ENCODE data around the gene DNAH11. TPM values are rescaled to one million over a fixed set of nuclear protein-coding genes. Genes with fewer than 3 reads are reported as not detected.
"Not testable (repeated sequence)": the region's sequence is repeated elsewhere in the genome, so short reads cannot be mapped to it uniquely, and the experiment has no call there.

Gene DNAH11
- total RNA-seq, 1 donor from 2014 or later, result 11.1 TPM

DNA sequence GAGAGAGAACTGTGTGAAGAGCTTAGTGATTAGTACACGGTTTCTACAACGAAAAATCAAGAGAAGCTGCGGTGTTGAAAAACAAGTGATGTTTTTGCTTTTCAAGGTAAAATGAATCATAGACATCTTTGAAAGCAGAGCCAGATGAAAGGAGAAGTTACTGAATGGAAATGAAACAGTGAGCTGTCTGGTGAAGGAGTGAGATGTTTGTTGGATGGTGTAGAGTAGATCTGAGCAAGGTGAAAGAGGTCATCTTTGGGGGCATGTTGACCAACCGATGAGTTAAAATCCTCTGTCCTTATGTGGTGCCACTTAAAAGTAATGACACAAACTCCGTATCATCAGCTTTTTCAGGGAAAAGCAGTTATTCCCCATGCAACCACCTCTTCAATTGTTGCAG lies 225.4 kb downstream of the DNAH11 start:
- no peak for DNase-seq (ENCODE audit: low spot score)

GRCh38 chr7:21771266-21771665 lies 228.4 kb downstream of the DNAH11 start:
- DNase-seq (ENCODE audit: low spot score), result no peak

DNA sequence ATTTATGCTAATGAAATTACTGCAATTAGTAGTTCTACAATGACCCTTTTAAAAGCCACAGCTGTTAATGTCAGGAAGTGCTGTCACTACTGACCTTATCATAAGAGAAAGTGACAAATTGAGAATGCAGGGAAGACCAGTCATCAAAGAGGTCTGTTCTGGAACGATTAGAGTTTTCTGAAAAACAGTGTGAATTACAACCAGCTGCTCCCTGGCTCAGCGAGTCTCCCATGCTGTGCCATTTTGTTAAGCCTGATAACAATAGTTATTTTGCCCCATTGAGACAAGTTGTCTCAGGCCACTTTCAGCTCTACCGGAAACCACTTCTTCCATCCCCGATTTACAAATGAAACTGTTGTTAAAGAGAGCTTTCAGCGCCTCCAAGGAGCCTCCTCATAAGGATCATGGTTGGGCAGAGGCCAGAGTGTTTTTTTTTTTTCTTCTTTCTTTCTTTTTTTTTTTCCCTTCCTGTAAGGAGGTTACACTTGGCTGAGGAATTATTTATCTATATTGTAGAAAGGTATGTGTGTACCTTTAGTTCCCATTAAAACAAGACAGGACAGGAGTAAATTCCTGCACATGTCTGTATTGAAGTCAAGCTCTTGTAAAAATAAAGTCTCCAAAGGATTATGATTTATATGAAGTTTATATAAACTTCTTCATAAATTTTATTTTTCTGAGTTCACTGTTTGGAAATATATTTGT lies 229.2 kb downstream of the DNAH11 start:
- DNase-seq (ENCODE audit: low spot score), result peak; percentile 24

DNA sequence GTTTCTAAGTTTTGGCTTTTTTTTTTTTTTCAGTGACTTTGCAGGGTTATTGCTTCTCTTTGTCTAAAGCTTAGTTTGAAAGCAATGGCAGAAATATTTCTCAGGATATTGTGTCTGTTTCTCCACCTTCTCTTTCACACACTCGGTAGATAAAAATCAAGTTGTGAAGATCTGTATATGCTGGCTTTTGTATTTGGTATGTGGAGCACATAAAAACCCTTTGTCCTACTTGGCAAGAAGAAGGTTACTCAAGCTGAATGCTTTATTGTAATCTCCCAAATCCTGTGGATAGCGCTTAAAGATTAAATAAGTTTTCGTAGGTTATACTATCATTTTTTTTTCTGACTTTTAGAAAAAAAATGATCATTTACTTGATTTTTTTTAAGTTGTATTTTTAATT lies 230.5 kb downstream of the DNAH11 start:
- no peak for DNase-seq (ENCODE audit: low spot score)

GRCh38 chr7:21777921-21778320 lies 235.1 kb downstream of the DNAH11 start:
- no peak for DNase-seq (ENCODE audit: low spot score)

DNA sequence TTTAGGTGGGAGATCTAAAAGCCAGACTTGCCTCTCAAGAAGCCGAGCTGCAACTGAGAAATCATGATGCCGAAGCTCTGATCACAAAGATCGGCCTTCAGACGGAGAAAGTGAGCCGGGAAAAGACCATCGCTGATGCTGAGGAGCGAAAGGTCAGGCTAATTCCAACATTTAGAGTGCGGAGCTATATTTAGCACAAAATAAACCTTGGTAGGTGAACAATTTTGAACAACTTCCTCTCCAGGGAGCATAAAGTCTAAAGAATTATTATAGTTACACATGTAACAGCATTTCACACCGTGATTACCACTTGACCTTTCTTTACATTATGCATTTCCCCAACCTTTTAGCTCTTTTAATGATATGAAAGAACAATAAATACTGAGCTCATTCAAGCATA lies 236.1 kb downstream of the DNAH11 start:
- no peak for DNase-seq (ENCODE audit: low spot score)

DNA sequence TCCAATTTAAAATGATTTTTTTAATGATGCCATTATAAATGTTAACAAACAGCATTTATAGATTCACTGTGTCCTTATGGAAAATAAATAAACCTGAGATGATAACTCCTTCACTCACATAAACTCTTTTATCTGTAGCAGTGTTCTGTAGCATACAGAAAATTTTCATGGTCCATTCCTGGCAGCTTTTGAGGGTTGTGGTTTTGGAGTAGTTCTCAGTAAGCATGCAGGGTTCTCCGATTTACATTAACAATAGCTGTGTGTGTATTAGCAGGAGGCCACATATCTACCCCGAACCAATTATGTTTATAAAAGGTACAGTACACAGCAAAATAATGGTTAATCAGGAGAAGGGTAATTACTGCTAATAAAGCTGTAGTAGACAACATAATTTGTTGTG lies 240.2 kb downstream of the DNAH11 start:
- DNase-seq (ENCODE audit: low spot score), result no peak

DNA sequence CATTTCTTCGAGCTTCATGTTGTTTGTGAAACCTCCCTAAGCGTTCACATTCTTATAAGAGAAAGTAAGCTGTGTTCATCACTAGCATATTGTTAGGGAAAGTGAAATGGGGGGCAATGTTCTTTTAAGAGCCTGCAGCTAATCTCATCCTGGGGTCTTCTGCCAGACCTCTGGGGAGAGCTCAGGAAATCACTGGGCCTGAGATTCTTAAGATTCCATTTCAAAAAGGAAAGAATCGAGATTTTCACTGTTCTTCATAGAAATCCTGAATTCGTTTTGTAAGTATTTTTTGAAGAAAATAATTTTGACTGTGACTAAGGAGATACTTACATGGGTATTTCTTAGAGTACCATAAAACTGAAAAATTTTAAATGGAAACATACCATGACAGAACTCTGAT lies 242.2 kb downstream of the DNAH11 start:
- no peak for DNase-seq (ENCODE audit: low spot score)

DNA sequence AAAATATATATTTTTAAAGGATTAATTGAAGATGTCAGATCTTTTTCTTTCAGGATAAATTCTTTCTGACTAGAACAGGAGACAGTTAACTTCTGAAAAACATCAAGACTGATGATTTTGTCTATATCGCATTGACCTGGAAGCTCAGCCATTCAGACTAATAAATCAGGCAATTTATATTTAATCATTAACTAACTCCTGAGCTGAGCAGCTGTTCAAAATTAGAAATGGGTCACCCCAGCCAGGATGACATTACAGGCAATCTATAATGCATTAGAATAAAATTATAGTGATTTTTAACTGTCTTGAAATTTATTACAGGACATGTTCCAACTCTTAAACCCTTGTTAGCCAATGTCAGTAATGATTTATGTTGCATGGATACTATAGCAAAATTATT lies 263.0 kb downstream of the DNAH11 start:
- DNase-seq (ENCODE audit: low spot score), result no peak

DNA sequence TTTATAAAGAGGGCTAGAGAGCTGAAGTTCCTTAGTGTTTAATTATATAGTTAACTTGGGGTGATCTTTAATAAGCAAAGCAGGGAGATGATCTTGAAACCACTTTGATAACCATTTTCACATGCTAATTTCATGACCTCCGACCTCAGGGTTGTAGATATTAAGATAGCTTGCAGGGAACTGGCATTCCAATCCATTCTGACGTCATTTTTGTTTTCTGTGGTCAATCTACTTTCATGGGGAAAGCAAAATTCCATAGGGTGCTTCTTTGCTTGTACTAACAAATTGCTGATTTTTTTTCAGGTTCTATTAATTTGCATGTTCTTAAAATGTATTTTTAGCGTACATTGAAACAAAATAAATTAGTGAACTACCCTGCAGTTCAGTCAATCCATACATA lies 263.5 kb downstream of the DNAH11 start:
- DNase-seq (ENCODE audit: low spot score), result no peak

GRCh38 chr7:21819048-21819447 lies 276.2 kb downstream of the DNAH11 start:
- DNase-seq (ENCODE audit: low spot score), result no peak

DNA sequence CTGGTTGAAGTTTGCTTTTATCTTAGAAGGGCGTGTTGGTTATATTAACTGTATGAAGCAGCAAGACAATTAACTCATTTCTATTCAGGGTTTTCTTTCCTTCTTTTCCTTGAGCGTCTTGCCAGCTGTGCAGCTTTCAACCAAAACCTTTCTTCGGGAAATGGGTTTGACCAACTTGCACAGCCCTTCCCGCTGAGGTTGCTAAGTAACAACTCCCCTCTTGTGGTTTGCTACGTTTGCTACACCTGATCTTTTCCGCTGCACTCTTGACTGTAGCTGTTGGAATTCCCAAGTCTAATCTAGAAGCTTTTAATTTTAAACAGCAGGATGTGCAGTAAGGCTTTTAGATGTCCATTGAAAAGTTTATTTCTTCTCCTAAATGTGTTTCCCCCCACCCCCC lies 286.0 kb downstream of the DNAH11 start:
- no peak for DNase-seq (ENCODE audit: low spot score)

DNA sequence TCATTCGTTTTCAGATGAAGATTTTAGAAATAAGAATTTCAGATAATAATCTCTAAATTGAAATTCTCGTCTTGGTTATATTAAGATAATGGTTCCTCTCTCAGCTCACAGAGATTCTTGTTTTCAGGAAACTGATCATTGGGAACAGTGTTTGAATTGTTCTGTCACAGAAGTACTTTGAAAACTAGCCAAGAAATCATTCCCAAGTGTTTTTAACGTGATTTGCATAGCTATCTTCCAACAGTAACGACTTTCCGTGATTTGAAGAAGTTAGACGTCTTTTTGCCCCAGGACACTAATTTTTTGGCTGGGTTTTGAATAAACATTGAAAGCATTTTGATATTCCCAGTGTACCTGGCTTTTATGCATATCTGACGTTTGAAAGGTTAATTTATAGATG lies 286.9 kb downstream of the DNAH11 start:
- no peak for DNase-seq (ENCODE audit: low spot score)

DNA sequence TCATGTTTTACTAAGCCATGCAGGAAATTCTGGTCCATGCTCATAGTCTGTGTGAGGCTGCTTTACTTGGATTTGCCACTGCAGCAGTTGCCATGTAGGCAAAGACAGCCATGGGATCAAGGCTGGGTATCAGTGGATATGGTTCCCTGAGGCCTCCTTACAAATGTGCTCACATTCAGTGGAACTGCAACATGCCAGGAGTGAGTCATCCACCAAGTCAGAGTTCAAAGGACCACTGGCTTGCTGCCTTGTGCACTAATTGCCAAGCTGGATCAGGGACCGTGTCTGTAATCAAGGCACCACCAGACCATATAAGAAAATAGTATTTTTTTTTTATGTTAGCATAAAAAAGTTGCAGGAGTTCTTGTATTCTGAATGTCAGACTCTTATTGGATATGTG lies 301.9 kb downstream of the DNAH11 start:
- no peak for DNase-seq (ENCODE audit: low spot score)

- DNase-seq (ENCODE audit: low spot score), result no peak
Observed at GRCh38 chr7:21850531-21851285, 307.9 kb downstream of the DNAH11 start.

GRCh38 chr7:21851559-21851967 lies 308.7 kb downstream of the DNAH11 start:
- no peak for DNase-seq (ENCODE audit: low spot score)

- DNase-seq (ENCODE audit: low spot score), result not testable (repeated sequence)
Observed at GRCh38 chr7:21865631-21866204, 322.9 kb downstream of the DNAH11 start.

DNA sequence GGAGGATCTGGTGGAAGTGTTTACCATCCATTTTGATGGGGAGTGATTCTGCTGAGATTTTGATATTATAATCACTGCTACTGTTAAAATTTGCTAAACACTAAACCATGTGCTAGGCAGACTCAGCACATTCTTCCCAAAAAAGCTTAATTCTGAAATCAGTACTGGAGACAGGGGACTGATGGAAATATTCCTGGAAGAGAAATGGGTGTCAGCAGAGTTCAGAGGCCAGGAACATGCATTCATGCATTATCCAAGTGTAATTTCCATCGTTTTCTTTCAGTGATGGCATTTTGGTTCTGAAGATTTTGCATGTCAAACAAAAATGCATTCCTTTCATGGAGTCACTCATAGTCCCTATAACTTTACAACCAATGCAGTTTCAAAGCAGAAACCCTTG lies 323.9 kb downstream of the DNAH11 start:
- DNase-seq (ENCODE audit: low spot score), result no peak

GRCh38 chr7:21867226-21867625 lies 324.4 kb downstream of the DNAH11 start:
- DNase-seq (ENCODE audit: low spot score), result no peak

DNA sequence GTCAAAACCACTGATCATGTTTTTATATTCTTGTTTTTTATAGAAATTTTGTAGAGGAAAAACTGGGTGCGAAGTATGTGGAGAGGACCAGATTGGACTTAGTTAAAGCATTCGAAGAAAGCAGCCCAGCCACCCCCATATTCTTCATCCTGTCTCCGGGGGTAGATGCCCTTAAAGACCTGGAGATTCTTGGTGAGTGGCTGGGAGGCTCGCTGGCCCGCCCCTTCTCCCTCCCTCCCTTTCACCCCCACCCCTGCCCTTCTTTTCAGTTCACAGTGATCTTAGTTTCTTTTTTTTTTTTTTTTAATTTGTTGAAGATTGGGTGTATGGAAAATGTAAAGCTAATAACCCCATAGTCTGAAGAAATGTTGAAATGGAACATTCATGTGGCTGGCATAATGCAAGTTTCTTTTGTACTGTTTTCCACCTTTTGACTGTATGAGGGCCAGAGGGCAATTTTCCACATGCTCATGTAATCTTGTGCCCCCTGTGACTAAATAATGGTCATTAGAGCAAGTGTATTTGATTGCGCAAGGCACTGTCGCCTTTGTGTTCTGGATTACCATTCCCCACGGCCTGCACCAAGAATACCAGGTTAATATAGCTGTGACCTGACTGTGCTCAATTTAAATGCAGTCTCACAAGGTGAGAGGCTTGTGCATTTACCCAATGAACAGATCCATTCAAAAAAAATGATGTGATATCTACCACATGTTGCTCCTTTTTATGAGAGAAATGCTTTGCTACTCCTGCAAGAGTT lies 325.2 kb downstream of the DNAH11 start:
- DNase-seq (ENCODE audit: low spot score), result no peak

GRCh38 chr7:21868576-21868850 lies 325.7 kb downstream of the DNAH11 start:
- DNase-seq (ENCODE audit: low spot score), result no peak

GRCh38 chr7:21869785-21870402 lies 327.1 kb downstream of the DNAH11 start:
- no peak for DNase-seq (ENCODE audit: low spot score)
